GM12892 (cell line): ENCODE measurements around the gene GNG2.

Experiments used
- POLR2A ChIP-seq: IDR thresholded peaks from 2 replicates; pipeline ENCODE4 v1.6.1; 2011; ENCODE audit warnings: low read depth, low read length, control low read depth
- POLR2AphosphoS5 ChIP-seq: IDR thresholded peaks from 2 replicates; pipeline ENCODE4 v1.6.1; 2011; ENCODE audit warnings: low read depth, low read length, control low read depth

DNA sequence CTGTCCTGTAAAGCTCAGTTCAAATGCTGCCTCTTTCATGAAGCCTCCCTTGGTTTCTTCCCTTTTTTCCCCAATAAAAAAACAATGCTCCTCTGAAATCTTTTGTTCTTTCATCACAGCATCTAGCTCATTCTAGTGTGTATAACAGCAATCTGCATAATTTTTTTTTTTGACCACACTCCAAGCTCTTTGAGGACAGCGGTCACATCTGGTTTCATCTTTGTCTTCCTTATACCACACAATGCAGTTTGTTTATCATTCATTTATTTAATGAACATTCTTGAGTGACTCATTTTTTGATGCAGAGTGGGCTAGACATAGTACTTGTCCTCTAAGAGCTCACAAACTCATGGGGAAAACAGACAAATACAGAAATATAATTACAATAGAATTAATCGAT, 7.3 kb downstream of the GNG2 start:
- no peak for TF ChIP-seq POLR2AphosphoS5
- TF ChIP-seq POLR2A, result no peak
